IPS-15b (cell line): Measurements from ENCODE around the gene COL28A1.
"Not testable (repeated sequence)": the region's sequence is repeated elsewhere in the genome, so short reads cannot be mapped to it uniquely, and the experiment has no call there.

Source experiments
- H3K27me3 ChIP-seq: one replicate; pipeline ENCODE4 v1.6.1; 2013; ENCODE audit warnings: low read length; ENCODE audit not compliant: control insufficient read depth, insufficient read depth
- H3K36me3 ChIP-seq: one replicate; pipeline ENCODE4 v1.6.1; 2013; ENCODE audit warnings: low read length; ENCODE audit not compliant: control insufficient read depth, insufficient read depth
- H3K4me1 ChIP-seq: one replicate; pipeline ENCODE4 v1.6.1; 2013; ENCODE audit warnings: mild to moderate bottlenecking, low read length; ENCODE audit not compliant: control insufficient read depth, insufficient read depth
- H3K4me3 ChIP-seq: one replicate; pipeline ENCODE4 v1.5.1; 2013; ENCODE audit warnings: low read depth, low read length
- H3K9ac ChIP-seq: one replicate; pipeline ENCODE4 v1.6.1; 2013; ENCODE audit warnings: low read depth, mild to moderate bottlenecking, low read length
- H3K9me3 ChIP-seq: one replicate; pipeline ENCODE4 v1.6.1; 2013; ENCODE audit warnings: mild to moderate bottlenecking, low read length; ENCODE audit not compliant: control insufficient read depth, insufficient read depth

COL28A1 gene

GRCh38 chr7:7399707-7400106 lies 136.0 kb downstream of the COL28A1 start:
- H3K27me3 ChIP-seq, result no peaks in the 10 kb centered on the region
- no peaks in the 10 kb centered on the region for H3K9me3 ChIP-seq
- no peak overlapping the region for H3K9ac ChIP-seq

GRCh38 chr7:7395785-7396184 lies 139.9 kb downstream of the COL28A1 start:
- Histone ChIP-seq H3K9me3 (no peaks in the 10 kb centered on the region), H3K36me3 (no peaks in the 10 kb centered on the region), H3K4me1 (no peaks in the 10 kb centered on the region), H3K27me3 (no peaks in the 10 kb centered on the region), H3K9ac (no peak overlapping the region), H3K4me3 (no peak overlapping the region)

More at GRCh38 chr7:7399707-7400106, 136.0 kb downstream of the COL28A1 start:
- no peak overlapping the region for H3K4me3 ChIP-seq
- H3K36me3 ChIP-seq, result no peaks in the 10 kb centered on the region
- no peaks in the 10 kb centered on the region for H3K4me1 ChIP-seq

- not testable (repeated sequence) for H3K9me3 ChIP-seq, H3K27me3 ChIP-seq, H3K36me3 ChIP-seq, H3K9ac ChIP-seq, H3K4me1 ChIP-seq, H3K4me3 ChIP-seq
Observed at GRCh38 chr7:7388164-7388563, 147.5 kb downstream of the COL28A1 start.

GRCh38 chr7:7385421-7385820 lies 150.3 kb downstream of the COL28A1 start:
- Histone ChIP-seq H3K4me1 (no peaks in the 10 kb centered on the region), H3K9me3 (no peaks in the 10 kb centered on the region), H3K4me3 (no peak overlapping the region), H3K9ac (no peak overlapping the region), H3K36me3 (no peaks in the 10 kb centered on the region), H3K27me3 (no peaks in the 10 kb centered on the region)

- no peaks in the 10 kb centered on the region for H3K36me3 ChIP-seq
- H3K4me1 ChIP-seq, result no peaks in the 10 kb centered on the region
- no peak overlapping the region for H3K4me3 ChIP-seq
- H3K9me3 ChIP-seq, result no peaks in the 10 kb centered on the region
- H3K9ac ChIP-seq, result no peak overlapping the region
- H3K27me3 ChIP-seq, result no peaks in the 10 kb centered on the region
Observed at GRCh38 chr7:7384228-7384627, 151.4 kb downstream of the COL28A1 start.

GRCh38 chr7:7375538-7375937 lies 160.1 kb downstream of the COL28A1 start:
- H3K4me1 ChIP-seq, result no peaks in the 10 kb centered on the region
- H3K9me3 ChIP-seq, result no peaks in the 10 kb centered on the region
- no peak overlapping the region for H3K9ac ChIP-seq
- H3K27me3 ChIP-seq, result no peaks in the 10 kb centered on the region
- H3K4me3 ChIP-seq, result no peak overlapping the region
- no peaks in the 10 kb centered on the region for H3K36me3 ChIP-seq

GRCh38 chr7:7370076-7370475 lies 165.6 kb downstream of the COL28A1 start:
- Histone ChIP-seq H3K4me1 (no peaks in the 10 kb centered on the region), H3K9me3 (no peaks in the 10 kb centered on the region), H3K36me3 (no peaks in the 10 kb centered on the region), H3K27me3 (no peaks in the 10 kb centered on the region), H3K4me3 (no peak overlapping the region), H3K9ac (no peak overlapping the region)

GRCh38 chr7:7369134-7369533 lies 166.5 kb downstream of the COL28A1 start:
- Histone ChIP-seq H3K9me3 (no peaks in the 10 kb centered on the region), H3K36me3 (no peaks in the 10 kb centered on the region), H3K9ac (no peak overlapping the region), H3K4me1 (no peaks in the 10 kb centered on the region), H3K4me3 (no peak overlapping the region), H3K27me3 (no peaks in the 10 kb centered on the region)

- H3K27me3 ChIP-seq, result no peaks in the 10 kb centered on the region
- no peaks in the 10 kb centered on the region for H3K36me3 ChIP-seq
- no peak overlapping the region for H3K9ac ChIP-seq
- H3K9me3 ChIP-seq, result peaks cover 17% of the 10 kb centered on the region
- peaks cover 13% of the 10 kb centered on the region for H3K4me1 ChIP-seq
- H3K4me3 ChIP-seq, result no peak overlapping the region
Observed at GRCh38 chr7:7354674-7355073, 181.0 kb downstream of the COL28A1 start.

- Histone ChIP-seq H3K4me3 (no peak overlapping the region), H3K9me3 (peaks cover 17% of the 10 kb centered on the region), H3K9ac (no peak overlapping the region), H3K27me3 (no peaks in the 10 kb centered on the region), H3K36me3 (no peaks in the 10 kb centered on the region), H3K4me1 (peaks cover 13% of the 10 kb centered on the region)
Observed at GRCh38 chr7:7352845-7353244, 182.8 kb downstream of the COL28A1 start.

GRCh38 chr7:7351832-7352231 lies 183.8 kb downstream of the COL28A1 start:
- H3K27me3 ChIP-seq, result no peaks in the 10 kb centered on the region
- H3K4me3 ChIP-seq, result no peak overlapping the region
- peaks cover 17% of the 10 kb centered on the region for H3K9me3 ChIP-seq
- H3K4me1 ChIP-seq, result peaks cover 20% of the 10 kb centered on the region
- H3K9ac ChIP-seq, result no peak overlapping the region
- no peaks in the 10 kb centered on the region for H3K36me3 ChIP-seq

GRCh38 chr7:7351156-7351555 lies 184.5 kb downstream of the COL28A1 start:
- Histone ChIP-seq H3K4me1 (peaks cover 27% of the 10 kb centered on the region), H3K9ac (no peak overlapping the region), H3K27me3 (no peaks in the 10 kb centered on the region), H3K4me3 (no peak overlapping the region), H3K36me3 (no peaks in the 10 kb centered on the region), H3K9me3 (peaks cover 17% of the 10 kb centered on the region)

- no peaks in the 10 kb centered on the region for H3K27me3 ChIP-seq
- no peak overlapping the region for H3K9ac ChIP-seq
- no peak overlapping the region for H3K4me3 ChIP-seq
- H3K4me1 ChIP-seq, result peaks cover 37% of the 10 kb centered on the region
- H3K36me3 ChIP-seq, result no peaks in the 10 kb centered on the region
- peaks cover 17% of the 10 kb centered on the region for H3K9me3 ChIP-seq
Observed at GRCh38 chr7:7349156-7349555, 186.5 kb downstream of the COL28A1 start.
